HG03354 (cell line): ENCODE results near the gene AAMP.
A peak's percentile ranks its signal among the peaks of the same experiment; 100 is the strongest.

Source experiments
- ATAC-seq: cut with Tn5 transposase; IDR thresholded peaks from one replicate; pipeline ENCODE4 v1.9.1; 2021; ENCODE audit warnings: mild to moderate bottlenecking; ENCODE audit not compliant: unreplicated experiment, poor library complexity, severe bottlenecking

AAMP gene

DNA sequence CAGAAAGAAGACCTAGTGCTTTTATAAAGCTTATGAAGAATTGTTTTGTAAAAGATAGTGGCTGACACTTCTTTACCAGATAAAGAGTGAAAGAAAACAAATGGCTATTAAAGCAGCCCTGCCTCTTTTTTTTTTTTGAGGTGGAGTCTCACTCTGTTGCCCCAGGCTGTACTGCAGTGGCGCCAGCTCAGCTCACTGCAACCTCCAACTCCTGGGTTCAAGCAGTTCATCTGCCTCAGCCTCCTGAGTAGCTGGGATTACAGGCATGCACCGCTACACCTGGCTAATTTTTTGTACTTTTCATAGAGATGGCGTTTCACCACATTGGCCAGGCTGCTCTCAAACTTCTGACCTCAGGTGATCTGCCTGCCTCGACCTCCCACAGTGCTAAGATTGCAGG is 40.1 kb downstream of the AAMP start:
- no peak for ATAC-seq

- peak; percentile 84 for ATAC-seq
Measured at GRCh38 chr2:218229239-218229638, 40.7 kb downstream of the AAMP start.

- ATAC-seq = no peak
Measured at GRCh38 chr2:218228366-218229090, 41.4 kb downstream of the AAMP start.

DNA sequence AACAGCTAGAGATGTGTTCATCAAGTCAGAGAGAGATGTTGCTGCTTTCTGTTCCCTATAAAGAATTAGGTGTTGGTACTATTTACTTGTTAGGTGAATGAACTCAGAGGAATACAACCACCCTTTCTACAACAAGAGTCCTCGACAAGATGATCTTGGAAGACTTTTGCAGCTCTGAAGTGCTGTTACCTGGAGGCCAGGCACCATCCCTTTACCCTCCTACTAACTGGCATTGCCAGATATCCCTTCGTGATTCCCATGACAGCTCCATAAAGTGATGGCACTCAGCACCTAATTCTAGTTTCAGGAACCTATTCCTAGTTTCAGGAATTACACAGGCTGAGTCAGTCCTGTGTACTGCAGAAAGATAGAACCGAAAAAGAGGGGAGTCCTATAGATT is 43.0 kb downstream of the AAMP start:
- ATAC-seq = no peak

DNA sequence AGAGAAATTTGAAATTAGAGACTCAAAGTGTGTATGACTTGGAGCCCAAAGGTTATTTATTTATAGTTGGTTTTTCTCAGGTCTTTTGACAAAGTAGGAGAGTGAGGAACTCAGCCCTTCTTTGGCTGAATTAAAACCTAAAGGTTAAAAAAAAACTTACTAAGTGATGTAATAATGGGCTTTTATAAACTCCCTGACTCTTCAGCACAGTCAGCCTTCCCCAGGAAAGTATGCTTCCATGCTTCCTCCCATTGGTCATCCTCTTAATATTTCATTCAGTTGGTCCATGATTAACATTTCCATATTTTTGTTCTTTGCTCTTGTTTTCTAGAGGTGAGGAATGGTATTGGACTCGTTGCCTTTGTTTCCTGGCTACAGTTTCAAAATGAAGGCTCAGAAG is 45.8 kb downstream of the AAMP start:
- ATAC-seq = no peak

GRCh38 chr2:218223046-218223445 is 46.9 kb downstream of the AAMP start:
- ATAC-seq = no peak

DNA sequence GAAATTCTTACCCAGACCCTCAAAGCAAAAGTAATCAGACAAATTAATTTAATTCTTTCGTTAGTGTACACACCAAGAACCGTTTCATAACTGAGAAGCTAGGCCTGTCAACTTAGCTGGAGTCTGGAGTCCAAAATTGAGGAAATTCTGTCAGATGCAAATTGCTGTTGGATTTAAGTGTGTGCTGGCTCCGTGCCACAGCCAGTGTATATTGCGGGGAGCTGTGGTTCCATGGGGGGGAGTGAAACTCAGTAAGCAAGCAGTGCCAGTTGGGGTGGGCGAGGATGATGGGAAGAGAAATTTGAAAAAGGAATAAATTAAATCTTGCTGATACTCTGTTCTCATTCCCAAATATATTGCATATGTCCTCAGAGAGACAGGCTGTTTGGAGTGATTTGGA is 48.9 kb downstream of the AAMP start:
- ATAC-seq = no peak

DNA sequence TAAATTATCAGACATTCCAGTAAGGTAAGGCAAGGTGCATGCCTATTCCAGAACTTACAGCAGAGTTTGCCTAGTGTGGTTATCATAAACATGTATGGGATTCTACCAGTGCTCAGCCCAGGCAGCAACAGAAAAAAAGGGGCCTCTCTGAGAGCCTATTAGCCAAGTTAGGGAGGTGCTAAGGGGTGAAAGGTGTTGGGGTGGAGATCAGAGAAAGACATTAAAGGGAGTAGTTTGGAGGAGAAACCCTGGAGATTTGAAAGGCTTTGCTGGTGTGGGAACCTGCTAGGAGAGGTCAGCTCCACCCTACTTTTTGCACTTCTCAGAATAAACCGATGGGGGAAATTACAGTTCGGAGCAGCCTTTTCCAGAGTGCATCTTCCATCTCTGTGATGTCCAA is 50.0 kb downstream of the AAMP start:
- ATAC-seq = no peak

DNA sequence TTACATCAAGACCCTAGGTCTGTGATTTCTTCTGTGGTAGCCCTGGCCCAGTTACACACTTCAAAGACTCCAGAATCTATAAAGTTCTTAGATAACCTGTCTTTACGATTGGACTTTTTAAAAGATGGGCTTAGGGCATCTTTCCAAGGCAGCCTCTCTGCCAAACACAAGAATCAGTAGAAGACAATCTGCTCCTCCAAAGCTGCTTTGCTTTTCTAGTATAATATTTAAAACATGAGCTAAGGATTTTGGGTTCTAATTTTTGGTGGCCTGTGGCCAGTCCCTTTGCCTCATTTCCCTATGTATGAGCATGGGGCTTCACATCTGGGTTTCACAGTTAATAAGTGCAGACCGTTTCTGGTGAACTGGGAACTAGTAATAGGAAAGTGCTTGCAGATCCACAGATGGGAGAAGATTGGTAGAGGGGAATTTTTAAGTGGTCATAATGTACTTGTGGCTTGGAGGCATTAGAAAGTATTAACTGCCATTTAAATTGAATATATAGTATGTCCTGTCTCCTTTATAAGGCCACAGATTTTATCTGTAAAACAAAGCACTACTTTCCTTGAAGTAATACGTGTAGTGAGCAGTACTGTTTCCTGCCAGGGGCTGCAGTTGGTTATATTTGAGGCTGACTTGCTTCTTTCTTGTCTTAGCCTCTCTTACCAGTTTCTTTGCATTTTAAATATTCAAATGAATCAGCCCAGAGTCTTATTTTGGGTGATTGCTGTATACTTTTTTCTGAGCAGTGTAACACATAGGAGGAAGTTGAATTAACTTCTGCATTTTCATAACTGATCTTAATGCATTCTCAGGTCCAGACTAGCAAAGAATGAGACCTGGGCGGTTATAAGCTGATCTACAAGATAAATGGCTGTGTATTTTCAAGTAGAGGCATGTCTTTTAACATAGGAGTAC is 51.4 kb downstream of the AAMP start:
- ATAC-seq = peak; percentile 48

- peak; percentile 41 for ATAC-seq
Measured at GRCh38 chr2:218217360-218218267, 52.3 kb downstream of the AAMP start.

GRCh38 chr2:218216674-218217359 is 53.1 kb downstream of the AAMP start, which contains the start of gene ARPC2:
ARPC2 (plus strand) TSS chr2:218217189; CDS start chr2:218217471, 282 bp downstream.
- ATAC-seq = peak; percentile 74

DNA sequence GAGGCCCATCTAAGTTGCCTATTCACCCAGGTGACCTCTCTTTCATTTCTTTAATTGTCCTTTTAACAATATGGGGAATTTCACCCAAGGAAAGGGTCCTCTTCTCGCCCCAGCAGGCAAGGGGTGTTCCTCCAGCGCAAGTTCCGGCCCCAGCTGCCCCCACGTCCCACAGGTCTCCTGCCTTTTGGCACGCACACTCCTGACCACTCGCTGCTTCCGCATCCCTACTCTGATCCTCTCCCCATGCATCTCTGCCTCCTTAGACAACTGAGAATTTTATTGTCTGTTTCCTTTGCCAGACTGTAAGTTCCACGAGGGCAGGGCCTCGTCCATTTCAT is 53.6 kb downstream of the AAMP start:
- no peak for ATAC-seq
